GM19463 (cell line): ENCODE data around the gene ANP32D.
"Not testable (repeated sequence)": the region's sequence is repeated elsewhere in the genome, so short reads cannot be mapped to it uniquely, and the experiment has no call there.

Source experiments
- ATAC-seq: cut with Tn5 transposase; IDR thresholded peaks from one replicate; pipeline ENCODE4 v1.9.1; 2021; ENCODE audit warnings: mild to moderate bottlenecking, moderate library complexity; ENCODE audit not compliant: unreplicated experiment

Gene ANP32D

DNA sequence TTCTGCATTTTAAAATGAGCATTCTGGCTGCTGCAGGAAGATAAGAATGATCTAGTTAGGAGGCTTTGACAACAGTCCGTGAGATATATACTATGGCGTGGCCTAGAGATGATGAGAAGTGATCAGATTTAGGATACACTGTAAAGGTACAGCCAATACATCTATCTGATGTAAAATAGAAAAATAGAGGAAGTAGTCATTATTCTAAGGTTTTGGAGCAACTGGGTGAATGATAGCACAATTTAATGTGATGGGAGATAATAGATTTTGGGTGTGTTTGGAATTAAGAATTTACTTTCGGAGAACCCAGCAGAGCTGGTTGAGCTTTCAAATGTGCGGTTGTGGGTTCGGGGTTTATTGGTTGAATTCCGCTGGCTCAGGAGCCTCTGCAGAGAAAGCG is at the start of gene ANP32D:
Gene ANP32D (plus strand): TSS at position 301 of the 400 bp plus-strand sequence. CDS start 106 bp downstream, outside the sequence.
- ATAC-seq = no peak

- no peak for ATAC-seq
Measured at GRCh38 chr12:48423171-48423570, 49.2 kb upstream of the ANP32D start.

DNA sequence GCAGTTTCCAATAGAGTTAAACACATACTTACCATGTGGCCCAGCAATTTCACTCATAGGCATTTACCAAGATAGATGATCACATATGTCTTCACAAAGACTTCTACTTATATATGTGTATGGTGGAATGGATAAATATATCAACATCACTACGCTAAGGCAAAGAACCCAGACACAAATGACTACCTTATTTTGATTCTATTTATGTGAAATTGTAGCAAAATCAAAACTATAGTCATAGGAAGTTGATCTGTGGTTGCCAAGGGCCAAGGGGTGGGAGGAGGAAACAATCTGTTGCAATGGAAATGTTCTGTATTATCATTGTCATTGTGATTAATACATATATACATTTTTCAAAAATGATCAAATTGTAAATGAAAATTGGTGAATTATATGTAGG is 47.7 kb upstream of the ANP32D start:
- ATAC-seq = no peak

DNA sequence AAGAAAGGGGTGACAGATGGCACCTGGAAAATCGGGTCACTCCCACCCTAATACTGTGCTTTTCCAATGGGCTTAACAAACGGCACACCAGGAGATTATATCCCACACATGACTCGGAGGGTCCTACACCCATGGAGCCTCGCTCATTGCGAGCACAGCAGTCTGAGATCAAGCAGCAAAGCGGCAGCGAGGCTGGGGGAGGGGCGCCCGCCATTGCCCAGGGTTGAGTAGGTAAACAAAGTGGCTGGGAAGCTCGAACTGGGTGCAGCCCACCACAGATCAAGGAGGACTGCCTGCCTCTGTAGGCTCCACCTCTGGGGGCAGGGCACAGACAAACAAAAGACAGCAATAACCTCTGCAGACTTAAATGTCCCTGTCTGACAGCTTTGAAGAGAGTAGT is 38.3 kb upstream of the ANP32D start:
- not testable (repeated sequence) for ATAC-seq

- no peak for ATAC-seq
Measured at GRCh38 chr12:48441069-48441468, 31.3 kb upstream of the ANP32D start.

- ATAC-seq = no peak
Measured at GRCh38 chr12:48442179-48442847, 30.0 kb upstream of the ANP32D start.

GRCh38 chr12:48445538-48445937 is 26.8 kb upstream of the ANP32D start:
- no peak for ATAC-seq

DNA sequence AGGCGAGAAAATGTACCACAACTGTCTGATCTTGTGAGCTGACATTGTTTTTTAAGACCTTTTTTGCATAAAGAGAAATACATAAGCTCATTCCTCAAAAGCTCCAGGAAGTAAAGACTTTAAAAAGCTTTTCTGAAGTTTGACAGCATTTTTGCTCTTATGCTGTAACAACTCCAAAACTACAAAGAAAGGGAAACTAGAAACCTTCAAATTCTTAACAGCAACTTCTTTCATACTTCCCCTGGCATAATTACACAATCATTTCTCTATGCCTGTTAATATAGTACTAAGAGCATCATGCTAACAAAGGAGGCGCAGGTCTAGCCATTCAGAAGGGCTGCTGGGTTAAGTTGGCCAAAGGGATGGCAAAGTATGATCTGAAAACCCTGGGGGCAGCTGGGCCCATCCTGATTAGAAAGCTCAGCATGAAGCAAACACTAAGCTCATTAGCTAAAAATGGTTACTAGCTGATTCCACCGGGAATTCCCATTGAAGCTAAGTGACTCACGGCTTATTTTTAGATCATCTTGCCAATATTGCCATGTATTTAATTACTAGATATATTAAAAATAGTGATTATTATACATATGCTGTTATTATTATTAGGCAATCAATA is 26.1 kb upstream of the ANP32D start:
- no peak for ATAC-seq

DNA sequence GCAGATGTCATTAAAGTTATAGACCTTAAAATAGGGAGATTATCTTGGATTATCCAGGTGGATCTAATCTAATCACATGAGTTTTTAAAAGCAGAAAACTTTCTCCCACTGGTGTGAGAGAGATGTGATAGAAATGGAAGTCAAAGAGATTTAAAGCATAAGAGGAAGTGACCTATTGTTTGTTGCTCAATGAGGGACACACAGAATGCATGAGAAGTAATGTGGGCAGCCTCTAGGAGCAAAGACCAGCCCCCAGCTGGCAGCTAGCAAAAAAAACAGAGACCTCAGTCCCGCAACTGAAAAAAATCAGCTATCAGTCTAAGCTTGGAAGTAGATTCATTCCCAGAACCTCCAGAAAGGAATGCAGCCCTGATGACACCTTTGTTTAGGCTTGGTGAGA is 24.6 kb upstream of the ANP32D start:
- no peak for ATAC-seq

DNA sequence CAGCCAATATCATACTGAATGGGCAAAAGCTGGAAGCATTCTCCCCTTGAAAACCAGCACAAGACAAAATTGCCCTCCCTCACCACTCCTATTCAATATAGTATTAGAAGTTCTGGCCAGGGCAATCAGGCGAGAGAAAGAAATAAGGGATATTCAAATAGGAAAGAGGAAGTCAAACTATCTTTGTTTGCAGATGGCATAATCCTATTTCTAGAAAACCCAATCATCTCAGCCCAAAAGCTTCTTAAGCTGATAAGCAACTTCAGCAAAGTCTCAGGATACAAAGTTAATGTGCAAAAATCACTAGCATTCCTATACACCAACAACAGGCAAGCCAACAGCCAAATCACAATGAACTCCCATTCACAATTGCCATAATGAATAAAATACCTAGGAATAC is 21.0 kb upstream of the ANP32D start:
- no peak for ATAC-seq

DNA sequence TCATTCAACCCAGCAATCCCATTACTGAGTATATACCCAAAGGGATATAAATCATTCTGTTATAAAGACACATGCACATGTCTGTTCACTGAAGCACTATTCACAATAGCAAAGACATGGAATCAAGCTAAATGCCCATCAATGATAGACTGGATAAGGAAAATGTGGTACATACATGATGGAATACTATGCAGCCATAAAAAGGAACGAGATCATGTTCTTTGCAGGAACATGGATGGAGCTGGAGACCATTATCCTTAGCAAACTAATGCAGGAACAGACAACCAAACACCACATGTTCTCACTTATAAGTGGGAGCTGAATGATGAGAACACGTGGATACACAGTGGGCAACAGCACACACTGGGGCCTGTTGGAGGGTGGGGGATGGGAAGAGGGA is 19.4 kb upstream of the ANP32D start:
- not testable (repeated sequence) for ATAC-seq

DNA sequence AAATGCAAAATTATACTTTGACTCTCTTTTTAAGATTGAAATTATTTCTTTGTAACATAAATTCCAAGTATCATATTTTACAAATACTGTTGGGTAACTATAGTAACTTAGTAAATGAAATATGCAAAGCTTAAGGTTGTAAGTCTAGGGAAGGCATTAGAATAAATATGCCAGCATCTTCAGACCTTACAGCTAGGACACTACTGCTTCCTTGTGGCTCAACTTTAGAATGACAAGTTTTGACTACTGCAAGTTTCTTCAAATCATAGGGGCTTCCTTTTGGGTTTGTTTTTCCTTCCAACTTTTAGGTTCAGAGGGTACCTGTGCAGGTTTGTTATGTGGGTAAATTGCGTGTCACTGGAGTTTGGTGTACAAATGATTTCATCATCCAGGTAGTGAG is 17.7 kb upstream of the ANP32D start:
- ATAC-seq = no peak

DNA sequence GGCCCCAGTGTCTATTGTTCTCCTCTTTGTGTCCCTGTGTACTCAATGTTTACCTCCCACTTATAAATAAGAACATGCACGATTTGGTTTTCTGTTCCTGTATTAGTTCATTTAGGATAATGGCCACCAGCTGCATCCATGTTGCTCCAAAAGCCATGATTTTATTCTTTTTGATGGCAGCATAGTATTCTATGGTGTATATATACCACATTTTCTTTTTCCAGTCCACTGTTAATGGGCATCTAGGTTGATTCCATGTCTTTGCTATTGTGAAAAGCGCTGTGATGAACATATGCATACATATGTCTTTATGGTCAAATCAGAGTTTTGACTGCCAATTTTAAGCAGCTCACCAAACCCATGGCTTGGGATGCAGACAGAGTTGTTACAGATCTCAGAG is 17.2 kb upstream of the ANP32D start:
- ATAC-seq = no peak

DNA sequence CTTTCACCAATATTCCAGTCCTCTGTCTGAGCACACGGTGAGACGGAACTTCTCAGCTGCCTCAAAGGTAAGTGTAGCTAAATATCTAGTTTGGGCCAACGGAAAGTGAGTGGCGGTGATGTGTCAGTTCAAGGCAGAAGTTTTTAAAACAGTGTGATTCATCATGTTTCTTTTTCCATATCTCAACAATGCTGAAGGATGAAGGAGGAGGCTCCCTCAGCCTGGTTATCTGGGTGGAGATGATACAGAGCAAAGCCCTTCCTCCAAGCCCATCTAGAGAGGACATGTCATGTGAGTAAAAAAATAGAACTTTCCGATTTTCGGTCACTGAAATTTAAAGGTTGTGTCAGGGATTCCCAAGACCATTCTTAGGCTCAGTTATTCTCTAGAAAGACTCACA is 13.1 kb upstream of the ANP32D start:
- ATAC-seq = no peak

DNA sequence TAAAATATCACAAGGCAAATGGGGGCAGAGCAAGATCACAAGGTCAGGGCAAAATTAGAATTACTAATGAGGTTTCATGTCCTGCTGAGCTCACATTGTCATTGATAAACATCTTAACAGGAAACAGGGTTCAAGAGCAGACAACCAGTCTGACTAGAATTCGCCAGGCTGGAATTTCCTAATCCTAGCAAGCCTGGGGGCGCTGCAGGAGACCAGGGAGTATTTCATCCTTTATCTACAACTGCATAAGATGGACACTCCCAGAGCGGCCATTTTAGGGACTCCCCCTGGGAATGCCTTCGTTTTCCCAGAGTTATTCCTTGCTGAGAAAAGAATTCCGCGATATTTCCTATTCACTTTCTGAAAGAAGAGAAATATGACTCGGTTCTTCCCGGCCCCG is 3.3 kb upstream of the ANP32D start:
- not testable (repeated sequence) for ATAC-seq

- ATAC-seq = no peak
Measured at GRCh38 chr12:48473061-48473460, 702 bp downstream of the ANP32D start.

- ATAC-seq = not testable (repeated sequence)
Measured at GRCh38 chr12:48474497-48474896, 2.1 kb downstream of the ANP32D start.

DNA sequence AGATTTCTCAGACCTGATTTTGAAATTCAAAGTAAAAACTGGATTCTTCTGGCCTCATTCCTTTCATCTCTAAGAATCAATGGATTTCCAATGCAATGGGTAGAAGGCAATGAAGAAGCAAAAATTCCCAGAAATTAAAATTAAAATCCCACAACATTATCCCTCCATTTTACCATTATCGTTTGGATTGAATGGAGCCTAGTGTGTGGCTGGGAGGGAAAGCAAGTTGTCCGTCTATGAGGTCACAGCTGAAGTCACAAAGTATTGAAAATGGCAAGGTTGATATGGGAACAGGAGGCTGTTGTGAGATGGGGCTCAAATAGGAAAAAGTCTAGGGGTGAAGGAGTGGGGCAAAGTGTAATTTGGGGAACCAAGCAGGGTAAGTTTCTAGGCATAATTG is 9.8 kb downstream of the ANP32D start, which contains the start of gene C12orf54:
Gene C12orf54 (plus strand): TSS at position 301 of the 400 bp plus-strand sequence. CDS start 799 bp downstream, outside the sequence.
- ATAC-seq = no peak

DNA sequence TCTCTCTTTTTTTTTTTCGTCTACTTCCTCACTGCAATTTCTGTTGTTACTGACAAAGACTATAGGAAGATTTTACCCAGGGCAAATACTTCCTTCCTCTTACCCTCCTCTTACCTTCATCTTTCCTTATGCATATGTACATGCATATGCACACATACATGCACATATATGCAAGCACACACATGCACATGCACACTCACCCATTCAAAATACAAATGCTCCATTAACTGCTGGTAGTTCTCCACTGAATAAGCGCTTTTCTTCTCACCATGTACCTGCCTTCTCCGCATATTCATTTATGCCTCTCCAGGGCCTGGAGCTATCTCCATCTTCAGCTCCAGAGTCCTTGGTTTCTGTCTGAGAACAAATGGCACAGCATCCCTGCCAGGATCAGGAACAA is 10.6 kb downstream of the ANP32D start:
- no peak for ATAC-seq

DNA sequence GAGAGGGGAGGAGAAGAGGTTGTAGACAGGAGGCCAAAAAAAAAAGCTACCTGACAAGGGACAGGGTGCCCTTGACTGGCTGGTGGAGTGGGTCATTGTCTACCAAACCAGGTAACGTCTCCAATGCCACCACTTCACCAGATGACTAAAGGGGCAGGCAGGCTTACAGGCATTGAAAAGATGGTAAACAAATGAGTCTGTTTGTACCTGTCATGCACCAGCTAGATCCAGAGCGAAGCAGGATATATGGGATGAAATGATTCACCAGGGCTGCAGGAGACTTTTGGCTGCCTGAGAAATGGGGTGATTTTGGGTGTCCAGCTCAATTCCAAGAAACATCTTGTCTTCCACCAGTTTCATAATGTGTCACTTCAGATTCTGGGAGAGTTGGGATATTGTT is 13.9 kb downstream of the ANP32D start:
- no peak for ATAC-seq

- ATAC-seq = no peak
Measured at GRCh38 chr12:48486679-48487078, 14.3 kb downstream of the ANP32D start.

- peak; percentile 96 for ATAC-seq
Measured at GRCh38 chr12:48489012-48489411, 16.7 kb downstream of the ANP32D start.

- ATAC-seq = not testable (repeated sequence)
Measured at GRCh38 chr12:48489456-48489855, 17.1 kb downstream of the ANP32D start.
